ENCODE results near the gene PCDH12.

Gene PCDH12

DNA sequence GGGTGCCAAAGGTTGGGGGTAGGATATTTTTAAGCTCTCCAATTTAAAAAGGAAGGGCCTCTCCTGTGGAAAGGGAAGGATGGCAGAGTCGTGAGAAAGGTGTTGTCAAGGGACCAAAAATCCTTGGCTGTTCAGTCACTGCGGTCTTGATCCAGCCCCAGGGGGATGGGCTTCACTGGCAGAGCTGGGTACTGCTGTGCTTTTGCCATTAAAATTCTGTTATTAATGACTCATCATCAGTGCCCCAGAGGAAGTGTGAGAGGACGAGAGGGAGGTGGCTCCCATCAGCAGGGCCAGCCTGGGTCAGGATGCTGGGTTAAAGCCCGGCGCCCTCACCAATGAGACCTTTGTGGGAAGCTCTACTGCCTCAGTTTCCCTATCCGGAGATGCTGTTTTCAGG, 16.7 kb downstream of the PCDH12 start:
- no peak for DNase-seq
- no peak for TF ChIP-seq POLR2A (IDR thresholded peaks at IDR 0.05; ENCODE audit: low read length)
- TF ChIP-seq GATA1 (IDR thresholded peaks at IDR 0.05; ENCODE audit: low read depth, low read length): no peak

DNA sequence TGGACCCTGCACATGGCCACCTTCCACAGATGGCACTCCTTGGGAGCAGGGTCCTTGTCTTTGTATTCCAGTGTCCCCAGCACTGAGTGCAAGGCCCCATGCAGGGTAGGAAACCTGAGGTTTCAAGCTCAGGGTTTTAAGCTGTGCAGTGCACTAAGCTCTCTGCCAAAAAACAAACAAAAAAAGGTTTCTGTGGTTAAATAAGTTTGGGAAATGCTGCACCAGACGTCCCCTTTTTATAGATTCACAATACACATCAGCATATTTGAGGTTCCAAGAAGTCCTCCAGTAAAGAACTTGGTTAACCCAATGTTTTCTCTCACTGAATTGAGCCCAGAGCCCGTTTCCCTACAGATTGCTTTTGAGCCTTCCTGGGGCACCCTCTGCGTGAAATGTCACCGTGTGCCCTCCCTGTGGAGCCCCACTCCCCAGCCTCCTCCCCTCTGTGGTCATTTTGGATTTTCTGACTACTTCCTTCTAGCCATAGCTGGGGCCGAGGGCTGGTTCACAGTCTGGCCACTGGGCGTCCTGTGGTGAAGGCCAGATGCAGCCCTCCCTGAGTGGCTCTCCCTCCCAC, 17.2 kb downstream of the PCDH12 start:
- TF ChIP-seq GATA1 (IDR thresholded peaks at IDR 0.05; ENCODE audit: low read depth, low read length): no peak
- no peak for TF ChIP-seq POLR2A (IDR thresholded peaks at IDR 0.05; ENCODE audit: low read length)
- no peak for DNase-seq

DNA sequence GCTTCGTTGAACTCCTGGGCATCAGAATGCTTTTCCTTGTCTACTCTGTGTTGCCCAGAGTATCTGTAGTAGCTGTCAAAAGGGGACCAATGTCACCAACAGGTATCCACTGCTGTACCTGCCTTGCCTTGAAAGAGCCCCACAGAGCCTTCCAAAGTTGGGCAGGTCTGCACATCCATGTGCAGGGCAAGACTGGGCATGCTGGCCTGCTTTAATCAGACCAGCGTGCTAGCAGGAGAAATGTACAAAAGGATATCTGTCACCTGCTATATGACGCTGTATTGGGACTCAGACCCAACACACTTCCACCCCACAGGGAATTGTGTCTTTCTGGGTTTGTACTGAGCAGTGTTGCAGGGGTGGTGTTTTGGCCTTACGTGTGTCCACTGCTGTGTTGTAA, 22.5 kb downstream of the PCDH12 start:
- DNase-seq: no peak
- TF ChIP-seq GATA1 (IDR thresholded peaks at IDR 0.05; ENCODE audit: low read depth, low read length) (no peak), POLR2A (IDR thresholded peaks at IDR 0.05; ENCODE audit: low read length) (no peak)

DNA sequence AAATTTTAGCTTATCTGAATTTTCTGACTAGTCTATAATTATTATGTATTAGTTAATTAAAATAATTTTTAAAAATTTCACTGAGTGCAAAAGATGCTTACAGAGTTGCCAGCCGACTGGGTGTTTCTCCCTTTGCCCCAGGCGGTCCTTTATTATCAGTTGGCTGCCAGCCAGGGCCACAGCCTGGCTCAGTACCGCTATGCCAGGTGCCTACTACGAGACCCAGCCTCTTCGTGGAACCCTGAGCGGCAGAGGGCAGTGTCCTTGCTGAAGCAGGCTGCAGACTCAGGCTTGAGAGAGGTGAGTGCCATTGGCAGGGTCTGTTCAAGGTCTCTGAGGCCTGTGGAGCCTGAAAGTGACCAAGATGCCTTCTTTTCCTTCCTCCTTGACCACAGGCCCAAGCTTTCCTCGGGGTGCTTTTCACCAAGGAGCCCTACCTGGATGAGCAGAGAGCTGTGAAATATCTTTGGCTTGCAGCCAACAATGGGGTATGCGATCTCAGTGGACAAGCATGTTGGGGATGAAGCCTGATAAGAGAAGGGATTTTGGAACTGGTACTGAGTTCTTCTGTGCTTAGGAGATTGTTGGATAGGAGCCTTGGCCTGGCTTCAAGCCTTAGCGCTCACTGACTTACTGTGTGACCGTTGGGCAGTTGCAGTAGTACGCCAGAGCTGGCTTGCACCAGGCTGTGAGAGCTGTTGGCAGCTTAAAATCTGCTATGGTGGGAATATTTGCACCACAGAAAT, 23.7 kb downstream of the PCDH12 start:
- no peak for TF ChIP-seq POLR2A (IDR thresholded peaks at IDR 0.05; ENCODE audit: low read length)
- no peak for TF ChIP-seq GATA1 (IDR thresholded peaks at IDR 0.05; ENCODE audit: low read depth, low read length)
- DNase-seq: peak; percentile 28 to 60

- no peak for DNase-seq
Observed at GRCh38 chr5:141933151-141933550, 24.9 kb downstream of the PCDH12 start.

DNA sequence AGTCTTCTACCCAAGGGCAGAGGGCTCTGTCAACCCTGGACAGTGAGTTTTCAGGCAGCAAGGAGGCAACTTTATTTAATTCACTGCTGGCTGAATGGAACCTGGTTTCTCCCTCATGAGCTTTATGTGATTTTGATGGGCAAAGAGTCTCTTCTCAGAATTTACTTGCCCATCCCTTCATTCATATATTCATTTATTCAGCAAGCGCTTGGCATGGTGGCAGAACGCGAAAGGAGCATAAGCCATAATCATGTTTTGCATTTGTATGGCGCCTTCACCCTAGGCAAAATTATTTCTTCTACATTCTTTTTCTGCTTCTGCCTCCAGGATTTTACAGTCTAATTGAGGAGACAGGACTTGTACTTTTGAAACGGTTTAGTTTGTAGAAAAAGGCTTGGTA, 26.3 kb downstream of the PCDH12 start:
- TF ChIP-seq POLR2A (IDR thresholded peaks at IDR 0.05; ENCODE audit: low read length) (no peak), GATA1 (IDR thresholded peaks at IDR 0.05; ENCODE audit: low read depth, low read length) (no peak)
- DNase-seq: no peak

More at GRCh38 chr5:141933151-141933550, 24.9 kb downstream of the PCDH12 start:
- TF ChIP-seq POLR2A (IDR thresholded peaks at IDR 0.05; ENCODE audit: low read length): no peak
- no peak for TF ChIP-seq GATA1 (IDR thresholded peaks at IDR 0.05; ENCODE audit: low read depth, low read length)

DNA sequence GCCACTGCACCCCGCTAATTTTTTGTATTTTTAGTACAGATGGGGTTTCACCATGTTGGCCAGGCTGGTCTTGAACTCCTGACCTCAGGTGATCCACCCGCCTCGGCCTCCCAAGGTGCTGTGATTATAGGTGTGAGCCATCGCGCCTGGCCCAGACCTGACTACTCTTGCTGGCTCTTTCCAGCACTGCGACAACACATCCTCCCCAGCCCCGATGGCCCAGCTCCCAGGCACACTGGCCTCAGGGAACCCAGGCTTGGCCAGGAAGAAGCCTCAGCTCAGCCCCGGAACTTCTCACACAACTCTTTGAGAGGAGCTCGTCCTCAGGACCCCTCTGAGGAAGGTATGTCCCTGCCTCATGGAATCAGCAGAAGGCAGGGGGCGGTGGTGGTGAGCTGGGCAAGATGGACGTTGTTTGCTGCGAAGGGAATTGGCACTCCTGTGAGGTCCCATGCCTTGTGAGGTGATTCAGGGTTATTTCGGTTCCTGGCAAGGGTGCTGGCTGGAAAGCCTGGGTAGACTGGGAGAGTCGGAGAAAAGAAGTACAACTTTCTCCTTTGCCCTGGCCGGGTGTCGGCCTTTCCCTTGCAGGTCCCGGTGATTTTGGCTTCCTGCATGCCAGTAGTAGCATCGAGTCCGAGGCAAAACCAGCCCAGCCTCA, 28.5 kb downstream of the PCDH12 start:
- TF ChIP-seq GATA1 (IDR thresholded peaks at IDR 0.05; ENCODE audit: low read depth, low read length): no peak
- no peak for DNase-seq

- no peak for TF ChIP-seq GATA1 (IDR thresholded peaks at IDR 0.05; ENCODE audit: low read depth, low read length)
- no peak for TF ChIP-seq POLR2A (IDR thresholded peaks at IDR 0.05; ENCODE audit: low read length)
- no peak for DNase-seq
Observed at GRCh38 chr5:141928051-141928450, 30.0 kb downstream of the PCDH12 start.

- no peak for DNase-seq
- TF ChIP-seq POLR2A (IDR thresholded peaks at IDR 0.05; ENCODE audit: low read length) (no peak), GATA1 (IDR thresholded peaks at IDR 0.05; ENCODE audit: low read depth, low read length) (no peak)
Observed at GRCh38 chr5:141926434-141926833, 31.6 kb downstream of the PCDH12 start.

DNA sequence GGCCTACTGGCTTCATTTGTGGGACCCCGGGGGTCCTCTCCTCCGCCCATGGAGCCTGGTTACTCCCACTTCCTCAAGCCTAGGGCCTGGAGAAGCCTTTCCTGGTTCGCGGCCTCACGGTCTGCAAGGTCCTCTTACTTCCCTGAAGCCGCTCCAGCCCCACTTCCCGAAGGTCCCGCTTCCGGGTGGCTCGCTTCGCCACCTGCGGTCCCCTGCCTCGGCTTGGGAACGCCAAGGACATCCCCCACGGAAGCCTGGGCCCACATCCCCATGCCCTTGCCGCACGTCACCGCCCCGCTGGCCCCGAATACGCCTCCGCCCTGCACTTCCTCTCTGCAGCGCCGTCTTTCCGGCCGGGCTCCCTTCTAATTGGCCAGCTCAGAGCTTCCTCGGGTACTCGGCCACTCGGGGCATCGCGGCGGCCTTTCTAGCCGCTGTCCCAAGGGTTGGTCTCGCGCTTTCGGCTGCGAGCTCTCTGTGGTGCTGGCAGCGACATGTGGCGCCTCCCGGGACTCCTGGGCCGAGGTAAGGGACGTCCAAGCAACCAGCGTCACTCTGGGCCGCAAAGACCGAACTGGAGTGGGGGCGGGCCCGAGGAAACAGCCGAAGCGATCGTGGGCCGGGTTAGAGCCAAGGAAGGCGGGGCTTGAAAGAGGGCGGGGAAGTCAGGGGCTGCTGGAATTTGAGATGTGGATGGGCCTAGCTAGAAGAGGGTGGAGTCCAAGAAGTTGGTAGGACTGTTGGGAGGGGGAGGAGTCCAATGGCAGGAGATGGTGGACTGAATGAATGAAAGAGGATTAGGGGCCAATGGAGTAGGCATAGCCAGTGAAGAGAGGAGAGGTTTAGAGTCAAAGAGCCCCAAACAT, 34.3 kb downstream of the PCDH12 start, which contains the start of gene DELE1:
TSS of gene DELE1 (plus strand) at position 424 of the 866 bp plus-strand sequence. CDS start at position 495, 71 bp downstream.
- no peak for TF ChIP-seq GATA1 (IDR thresholded peaks at IDR 0.05; ENCODE audit: low read depth, low read length)
- TF ChIP-seq POLR2A (IDR thresholded peaks at IDR 0.05; ENCODE audit: low read length): peak; percentile 86
- peak; percentile 93 to 94 for DNase-seq

DNA sequence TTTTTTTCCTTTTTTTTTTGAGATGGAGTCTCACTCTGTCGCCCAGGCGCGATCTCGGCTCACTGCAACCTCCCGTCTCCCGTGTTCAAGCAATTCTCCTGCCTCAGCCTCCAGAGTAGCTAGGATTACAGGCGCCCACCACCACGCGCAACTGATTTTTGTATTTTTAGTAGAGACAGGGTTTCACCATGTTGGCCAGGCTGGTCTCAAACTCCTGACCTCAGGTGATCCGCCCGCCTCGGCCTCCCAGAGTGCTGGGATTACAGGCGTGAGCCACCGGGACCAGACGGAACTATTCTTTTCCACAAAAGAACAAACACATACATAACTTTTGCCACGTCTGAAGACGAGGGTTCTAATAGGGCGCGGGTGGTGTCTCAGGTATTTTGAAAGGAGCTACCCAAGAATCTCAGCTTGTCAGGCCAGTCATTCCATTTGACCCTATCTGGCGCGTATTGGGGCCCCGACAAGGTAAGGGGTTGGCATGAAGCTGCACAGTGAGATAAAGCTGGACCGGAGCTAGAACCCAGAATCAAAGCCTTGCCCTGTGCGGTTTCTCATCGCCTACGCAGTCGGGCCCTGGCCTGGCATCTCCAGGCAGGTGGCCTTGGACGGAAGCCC, 35.1 kb downstream of the PCDH12 start:
- DNase-seq: peak; percentile 64 to 70

DNA sequence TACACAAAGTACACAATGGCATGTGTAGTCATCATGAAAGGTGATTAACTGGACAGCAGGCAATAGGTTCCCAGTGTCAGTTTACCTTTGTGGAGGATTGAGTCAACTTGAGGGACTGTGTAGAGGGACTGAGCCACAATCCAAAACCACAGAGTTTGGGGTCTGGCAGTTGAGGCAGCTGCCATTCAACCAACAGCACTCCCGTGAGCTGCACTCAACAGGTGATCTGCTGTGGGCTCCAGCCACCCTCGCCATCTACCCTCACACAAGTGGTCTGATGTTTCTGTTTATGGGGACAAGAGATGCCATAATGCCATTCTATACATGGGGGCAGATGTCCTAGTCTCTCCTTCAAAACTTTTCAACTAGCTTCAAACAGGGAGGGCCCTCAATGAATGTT, 37.2 kb downstream of the PCDH12 start:
- no peak for DNase-seq
- TF ChIP-seq POLR2A (IDR thresholded peaks at IDR 0.05; ENCODE audit: low read length) (no peak), GATA1 (IDR thresholded peaks at IDR 0.05; ENCODE audit: low read depth, low read length) (no peak)

All from erythroblast (primary cell).